ENCODE data around the gene AGBL5. TPM values are rescaled to one million over a fixed set of nuclear protein-coding genes. Genes with fewer than 3 reads are reported as not detected.
A peak's percentile ranks its signal among the peaks of the same experiment; 100 is the strongest.

The AGBL5 gene
- total RNA-seq, 2 experiments from 2014 or later: 12.2 to 16.4 TPM

DNA sequence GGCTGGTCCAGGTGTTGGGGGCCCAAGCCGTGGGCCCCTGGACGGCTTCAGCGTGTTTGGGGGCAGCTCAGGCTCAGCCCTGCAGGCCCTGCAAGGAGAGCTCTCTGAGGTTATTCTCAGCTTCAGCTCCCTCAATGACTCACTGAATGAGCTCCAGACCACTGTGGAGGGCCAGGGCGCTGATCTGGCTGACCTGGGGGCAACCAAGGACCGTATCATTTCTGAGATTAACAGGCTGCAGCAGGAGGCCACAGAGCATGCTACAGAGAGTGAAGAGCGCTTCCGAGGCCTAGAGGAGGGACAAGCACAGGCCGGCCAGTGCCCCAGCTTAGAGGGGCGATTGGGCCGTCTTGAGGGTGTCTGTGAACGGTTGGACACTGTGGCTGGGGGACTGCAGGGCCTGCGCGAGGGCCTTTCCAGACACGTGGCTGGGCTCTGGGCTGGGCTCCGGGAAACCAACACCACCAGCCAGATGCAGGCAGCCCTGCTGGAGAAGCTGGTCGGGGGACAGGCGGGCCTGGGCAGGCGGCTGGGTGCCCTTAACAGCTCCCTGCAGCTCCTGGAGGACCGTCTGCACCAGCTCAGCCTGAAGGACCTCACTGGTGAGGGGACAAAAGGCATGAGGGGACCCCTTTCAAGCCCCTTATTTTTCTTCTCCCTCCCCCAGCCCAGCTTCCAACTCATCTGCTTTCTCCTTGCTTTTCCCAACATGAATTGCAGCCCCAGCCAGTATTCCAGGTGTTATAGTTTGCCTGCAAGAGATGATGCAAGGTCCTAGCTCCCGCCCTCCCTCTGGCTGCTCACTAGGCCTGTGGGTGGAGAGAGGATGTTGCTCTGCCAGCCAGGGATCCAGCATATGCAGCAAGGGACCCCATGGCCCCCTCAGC, 32.2 kb downstream of the AGBL5 start:
- no peak for ATAC-seq
- no peak for DNase-seq
- Mint-ChIP-seq H3K4me1 (ENCODE audit: low read depth) (peaks cover 33% of the 10 kb centered on the region), H3K36me3 (ENCODE audit: low read depth) (no peaks in the 10 kb centered on the region), H3K9me3 (no peaks in the 10 kb centered on the region), H3K27ac (peak overlapping the region; percentile 22), H3K4me3 (no peak overlapping the region), H3K27me3 (no peaks in the 10 kb centered on the region)
- no peak for TF ChIP-seq CTCF (IDR thresholded peaks at IDR 0.05)
- intact Hi-C loops (cut with micrococcal nuclease): no loop called here
- CTCF ChIA-PET: interaction anchor here (1.6 to 4.1 kb wide), 3 partner anchors 11 to 67 kb away, joined by 4 to 26 read pairs (median 20); partner anchors contain the start of genes AGBL5 and OST4
- POLR2A ChIA-PET: interaction anchor here (0.6 to 6.1 kb wide), 7 partner anchors 10 to 128 kb away, joined by 3 to 40 read pairs (median 3); partner anchors contain the start of genes AGBL5, ATRAID, OST4 and SLC5A6

DNA sequence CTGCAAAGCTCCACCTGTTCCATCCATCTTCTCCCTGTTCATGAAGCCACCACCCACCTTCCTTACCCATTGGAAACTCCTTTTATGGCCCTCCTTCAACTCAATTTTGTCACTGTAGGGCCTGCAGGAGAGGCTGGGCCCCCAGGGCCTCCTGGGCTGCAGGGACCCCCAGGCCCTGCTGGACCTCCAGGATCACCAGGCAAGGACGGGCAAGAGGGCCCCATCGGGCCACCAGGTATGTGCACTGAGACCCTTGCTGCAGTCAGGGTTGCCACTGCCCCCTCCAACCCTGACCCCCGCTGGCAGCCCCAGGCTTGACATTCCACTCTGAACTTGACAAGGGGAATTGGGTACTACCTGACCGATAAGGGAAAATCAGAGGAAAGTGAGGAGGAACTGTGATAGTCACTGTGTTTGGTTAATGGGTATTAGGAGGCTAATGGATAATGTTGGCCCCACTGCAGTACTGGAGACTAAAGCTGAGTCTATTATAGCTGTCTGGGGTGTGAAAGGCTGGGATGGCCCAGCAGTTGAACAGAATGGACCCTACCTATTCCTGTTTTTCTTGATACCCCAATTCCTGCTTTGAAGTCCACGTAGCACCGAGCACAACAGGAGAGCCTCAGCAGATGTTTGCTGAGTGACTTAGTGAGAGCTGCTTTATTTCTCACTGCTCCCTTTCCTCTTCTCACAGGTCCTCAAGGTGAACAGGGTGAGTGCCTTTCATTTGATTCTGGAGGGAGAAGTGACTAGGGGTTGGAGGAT, 33.0 kb downstream of the AGBL5 start:
- Mint-ChIP-seq H3K27ac (peak overlapping the region; percentile 22), H3K4me1 (ENCODE audit: low read depth) (peaks cover 33% of the 10 kb centered on the region), H3K36me3 (ENCODE audit: low read depth) (no peaks in the 10 kb centered on the region), H3K9me3 (no peaks in the 10 kb centered on the region), H3K27me3 (no peaks in the 10 kb centered on the region), H3K4me3 (peak overlapping the region; percentile 82)
- intact Hi-C loops (cut with micrococcal nuclease): loop anchor here (5.0 kb wide), 1 partner anchor 122 kb away; no protein-coding TSS in a partner anchor
- ChIA-PET CTCF (interaction anchor here (1.6 to 4.1 kb wide), 2 partner anchors 34 to 68 kb away, joined by 4 to 20 read pairs; partner anchors contain the start of gene AGBL5), POLR2A (interaction anchor here (0.6 to 6.1 kb wide), 7 partner anchors 7 to 127 kb away, joined by 3 to 40 read pairs (median 3); partner anchors contain the start of genes AGBL5, ATRAID, CGREF1 and OST4)
- no peak for DNase-seq
- TF ChIP-seq CTCF (IDR thresholded peaks at IDR 0.05): no peak
- no peak for ATAC-seq

DNA sequence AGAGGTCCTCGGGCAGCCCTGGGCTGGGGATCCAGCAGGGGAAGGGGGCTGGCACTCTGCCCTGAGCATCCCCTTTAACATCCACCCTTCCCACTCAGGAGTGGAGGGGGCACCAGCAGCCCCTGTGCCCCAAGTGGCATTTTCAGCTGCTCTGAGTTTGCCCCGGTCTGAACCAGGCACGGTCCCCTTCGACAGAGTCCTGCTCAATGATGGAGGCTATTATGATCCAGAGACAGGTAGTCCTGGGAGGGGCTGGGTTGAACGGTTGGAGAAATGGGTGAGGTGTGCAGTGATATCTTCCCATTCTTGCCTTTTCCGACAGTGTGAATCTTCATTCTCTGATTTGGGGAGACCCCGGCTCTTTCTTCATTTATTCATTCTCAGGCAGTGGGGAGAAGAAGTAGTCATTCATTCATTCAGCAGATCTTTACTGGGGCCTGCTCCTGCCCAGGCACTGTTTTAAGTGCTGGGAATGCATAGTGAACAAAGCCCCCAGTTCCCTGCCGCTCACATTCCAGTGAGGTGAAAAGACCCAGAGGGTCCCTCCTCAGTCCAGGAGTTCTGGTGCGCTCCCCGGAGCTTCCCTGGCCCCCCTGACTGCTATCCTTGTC, 33.7 kb downstream of the AGBL5 start:
- POLR2A ChIA-PET: interaction anchor here (0.6 to 6.1 kb wide), 7 partner anchors 8 to 34 kb away, joined by 3 to 40 read pairs (median 3); partner anchors contain the start of genes AGBL5, CGREF1 and OST4

More for the DNA sequence above, 33.7 kb downstream of the AGBL5 start:
- CTCF ChIA-PET: interaction anchor here (0.7 to 4.1 kb wide), 4 partner anchors 8 to 217 kb away, joined by 3 to 20 read pairs (median 3); partner anchors contain the start of genes AGBL5 and OST4
- TF ChIP-seq CTCF (IDR thresholded peaks at IDR 0.05): no peak
- Mint-ChIP-seq H3K27me3 (no peaks in the 10 kb centered on the region), H3K4me1 (ENCODE audit: low read depth) (peaks cover 29% of the 10 kb centered on the region), H3K36me3 (ENCODE audit: low read depth) (no peaks in the 10 kb centered on the region), H3K4me3 (peak overlapping the region; percentile 82), H3K27ac (peak overlapping the region; percentile 70), H3K9me3 (no peaks in the 10 kb centered on the region)
- intact Hi-C loops (cut with micrococcal nuclease): loop anchor here (5.0 kb wide), 1 partner anchor 123 kb away; no protein-coding TSS in a partner anchor
- DNase-seq (no peak), ATAC-seq (no peak)
